Measurements from ENCODE around the gene IMPDH2.

Gene IMPDH2

GRCh38 chr3:49017229-49017970 lies 11.8 kb downstream of the IMPDH2 start:
- WGBS (ENCODE audit: extremely low coverage, insufficient coverage, low lambda C conversion rate): no CpG with 5 or more reads among the region's 23 CpGs
- H3K18ac ChIP-seq (ENCODE audit: low read length): no peak overlapping the region
- no peak overlapping the region for H4K5ac ChIP-seq (ENCODE audit: low read length)
- H3K9ac ChIP-seq (ENCODE audit: low read length): peak overlapping the region; percentile 92
- no peak overlapping the region for H2BK5ac ChIP-seq (ENCODE audit: low read length)
- H3K4me3 ChIP-seq (ENCODE audit: low read length): peak overlapping the region; percentile 63
- H2BK15ac ChIP-seq (replicated peaks; ENCODE audit: low read depth): no peak overlapping the region
- peak overlapping the region; percentile 9 for H3K27ac ChIP-seq (ENCODE audit: low read depth, low read length)
- H3K79me1 ChIP-seq (ENCODE audit: low read length): peaks cover 21% of the 10 kb centered on the region
- H2BK120ac ChIP-seq (ENCODE audit: low read depth, low read length): no peak overlapping the region
- peaks cover 14% of the 10 kb centered on the region for H3K79me2 ChIP-seq (ENCODE audit: control insufficient read depth, insufficient read depth, low read length)
- peak overlapping the region; percentile 94 for H3K56ac ChIP-seq (ENCODE audit: low read length)
- H3K27me3 ChIP-seq (ENCODE audit: insufficient read depth, low read length, poor library complexity): no peaks in the 10 kb centered on the region
- H3K36me3 ChIP-seq (ENCODE audit: control insufficient read depth, insufficient read depth, low read length): peaks cover 12% of the 10 kb centered on the region
- peaks cover 5% of the 10 kb centered on the region for H3K4me1 ChIP-seq (ENCODE audit: control insufficient read depth, low read depth, low read length)
- H3K4ac ChIP-seq (ENCODE audit: low read depth, low read length): peak overlapping the region; percentile 10
- H2AK5ac ChIP-seq (ENCODE audit: low read length): no peak overlapping the region
- H4K8ac ChIP-seq (ENCODE audit: low read depth, low read length): no peak overlapping the region
- peak overlapping the region; percentile 66 for H3K23ac ChIP-seq (ENCODE audit: low read length)
- H3K4me2 ChIP-seq (ENCODE audit: low read length): peak overlapping the region; percentile 96
- no peak for DNase-seq

- Histone ChIP-seq H3K18ac (ENCODE audit: low read length) (no peak overlapping the region), H2AK5ac (ENCODE audit: low read length) (no peak overlapping the region), H4K5ac (ENCODE audit: low read length) (no peak overlapping the region), H2BK15ac (replicated peaks; ENCODE audit: low read depth) (no peak overlapping the region), H3K36me3 (ENCODE audit: control insufficient read depth, insufficient read depth, low read length) (peaks cover 18% of the 10 kb centered on the region), H3K9ac (ENCODE audit: low read length) (no peak overlapping the region), H3K79me2 (ENCODE audit: control insufficient read depth, insufficient read depth, low read length) (peaks cover 18% of the 10 kb centered on the region), H2BK5ac (ENCODE audit: low read length) (no peak overlapping the region), H2BK120ac (ENCODE audit: low read depth, low read length) (no peak overlapping the region), H3K23ac (ENCODE audit: low read length) (no peak overlapping the region), H3K27ac (ENCODE audit: low read depth, low read length) (no peak overlapping the region), H3K4me3 (ENCODE audit: low read length) (no peak overlapping the region), H3K4me2 (ENCODE audit: low read length) (no peak overlapping the region), H4K8ac (ENCODE audit: low read depth, low read length) (no peak overlapping the region), H3K4me1 (ENCODE audit: control insufficient read depth, low read depth, low read length) (peaks cover 5% of the 10 kb centered on the region), H3K27me3 (ENCODE audit: insufficient read depth, low read length, poor library complexity) (no peaks in the 10 kb centered on the region), H3K79me1 (ENCODE audit: low read length) (peaks cover 21% of the 10 kb centered on the region), H3K4ac (ENCODE audit: low read depth, low read length) (no peak overlapping the region), H3K56ac (ENCODE audit: low read length) (no peak overlapping the region)
- no CpG with 5 or more reads among the region's 6 CpGs for WGBS (ENCODE audit: extremely low coverage, insufficient coverage, low lambda C conversion rate)
- DNase-seq: no peak
Observed at GRCh38 chr3:49016414-49017228, 12.6 kb downstream of the IMPDH2 start.

GRCh38 chr3:49015765-49016164 lies 13.4 kb downstream of the IMPDH2 start:
- Histone ChIP-seq H3K4me2 (ENCODE audit: low read length) (no peak overlapping the region), H3K23ac (ENCODE audit: low read length) (no peak overlapping the region), H3K4me3 (ENCODE audit: low read length) (no peak overlapping the region), H3K36me3 (ENCODE audit: control insufficient read depth, insufficient read depth, low read length) (peaks cover 18% of the 10 kb centered on the region), H2BK15ac (replicated peaks; ENCODE audit: low read depth) (no peak overlapping the region), H3K4me1 (ENCODE audit: control insufficient read depth, low read depth, low read length) (peaks cover 5% of the 10 kb centered on the region), H2BK120ac (ENCODE audit: low read depth, low read length) (no peak overlapping the region), H3K18ac (ENCODE audit: low read length) (no peak overlapping the region), H3K79me2 (ENCODE audit: control insufficient read depth, insufficient read depth, low read length) (peaks cover 22% of the 10 kb centered on the region), H2BK5ac (ENCODE audit: low read length) (no peak overlapping the region), H3K56ac (ENCODE audit: low read length) (no peak overlapping the region), H3K27ac (ENCODE audit: low read depth, low read length) (no peak overlapping the region), H4K5ac (ENCODE audit: low read length) (no peak overlapping the region), H3K9ac (ENCODE audit: low read length) (no peak overlapping the region), H4K8ac (ENCODE audit: low read depth, low read length) (no peak overlapping the region), H3K79me1 (ENCODE audit: low read length) (peaks cover 21% of the 10 kb centered on the region), H2AK5ac (ENCODE audit: low read length) (no peak overlapping the region), H3K27me3 (ENCODE audit: insufficient read depth, low read length, poor library complexity) (no peaks in the 10 kb centered on the region), H3K4ac (ENCODE audit: low read depth, low read length) (no peak overlapping the region)
- DNase-seq: no peak
- no CpG with 5 or more reads among the region's 6 CpGs for WGBS (ENCODE audit: extremely low coverage, insufficient coverage, low lambda C conversion rate)

- no peak overlapping the region for H3K4me3 ChIP-seq (ENCODE audit: low read length)
- H2AK5ac ChIP-seq (ENCODE audit: low read length): no peak overlapping the region
- no peak overlapping the region for H3K4me2 ChIP-seq (ENCODE audit: low read length)
- H3K9ac ChIP-seq (ENCODE audit: low read length): no peak overlapping the region
- H3K36me3 ChIP-seq (ENCODE audit: control insufficient read depth, insufficient read depth, low read length): peaks cover 18% of the 10 kb centered on the region
- H3K18ac ChIP-seq (ENCODE audit: low read length): no peak overlapping the region
- peaks cover 3% of the 10 kb centered on the region for H3K4me1 ChIP-seq (ENCODE audit: control insufficient read depth, low read depth, low read length)
- no peak overlapping the region for H3K23ac ChIP-seq (ENCODE audit: low read length)
- H3K27ac ChIP-seq (ENCODE audit: low read depth, low read length): no peak overlapping the region
- no peak overlapping the region for H2BK120ac ChIP-seq (ENCODE audit: low read depth, low read length)
- peaks cover 18% of the 10 kb centered on the region for H3K79me2 ChIP-seq (ENCODE audit: control insufficient read depth, insufficient read depth, low read length)
- no peak overlapping the region for H4K8ac ChIP-seq (ENCODE audit: low read depth, low read length)
- no peak overlapping the region for H4K5ac ChIP-seq (ENCODE audit: low read length)
- no peak for DNase-seq
- H2BK15ac ChIP-seq (replicated peaks; ENCODE audit: low read depth): no peak overlapping the region
- no peak overlapping the region for H3K4ac ChIP-seq (ENCODE audit: low read depth, low read length)
- H3K27me3 ChIP-seq (ENCODE audit: insufficient read depth, low read length, poor library complexity): no peaks in the 10 kb centered on the region
- no CpG with 5 or more reads among the region's 8 CpGs for WGBS (ENCODE audit: extremely low coverage, insufficient coverage, low lambda C conversion rate)
- H3K56ac ChIP-seq (ENCODE audit: low read length): no peak overlapping the region
- H3K79me1 ChIP-seq (ENCODE audit: low read length): peaks cover 17% of the 10 kb centered on the region
- H2BK5ac ChIP-seq (ENCODE audit: low read length): no peak overlapping the region
Observed at GRCh38 chr3:49015072-49015471, 14.1 kb downstream of the IMPDH2 start.

GRCh38 chr3:49013738-49014660 lies 15.2 kb downstream of the IMPDH2 start:
- Histone ChIP-seq H2BK5ac (ENCODE audit: low read length) (no peak overlapping the region), H3K79me2 (ENCODE audit: control insufficient read depth, insufficient read depth, low read length) (peaks cover 26% of the 10 kb centered on the region), H4K8ac (ENCODE audit: low read depth, low read length) (no peak overlapping the region), H3K4me3 (ENCODE audit: low read length) (no peak overlapping the region), H2BK15ac (replicated peaks; ENCODE audit: low read depth) (no peak overlapping the region), H3K27ac (ENCODE audit: low read depth, low read length) (no peak overlapping the region), H3K56ac (ENCODE audit: low read length) (no peak overlapping the region), H3K79me1 (ENCODE audit: low read length) (peaks cover 19% of the 10 kb centered on the region), H3K9ac (ENCODE audit: low read length) (no peak overlapping the region), H3K4me2 (ENCODE audit: low read length) (no peak overlapping the region), H3K4ac (ENCODE audit: low read depth, low read length) (no peak overlapping the region), H3K36me3 (ENCODE audit: control insufficient read depth, insufficient read depth, low read length) (peaks cover 18% of the 10 kb centered on the region), H3K4me1 (ENCODE audit: control insufficient read depth, low read depth, low read length) (peaks cover 3% of the 10 kb centered on the region), H3K23ac (ENCODE audit: low read length) (no peak overlapping the region), H3K18ac (ENCODE audit: low read length) (no peak overlapping the region), H3K27me3 (ENCODE audit: insufficient read depth, low read length, poor library complexity) (no peaks in the 10 kb centered on the region), H4K5ac (ENCODE audit: low read length) (no peak overlapping the region), H2BK120ac (ENCODE audit: low read depth, low read length) (no peak overlapping the region), H2AK5ac (ENCODE audit: low read length) (no peak overlapping the region)
- DNase-seq: peak; percentile 89
- WGBS (ENCODE audit: extremely low coverage, insufficient coverage, low lambda C conversion rate): no CpG with 5 or more reads among the region's 24 CpGs

Data from mesendoderm (in vitro differentiated cells).